GM12864 (cell line): ENCODE measurements around the gene HOXC12.

Experiments
- DNase-seq: peaks from one replicate; pipeline ENCODE4 v3.0.0-alpha.2; 2011; ENCODE audit warnings: low read depth
- H3K4me3 ChIP-seq: 2 replicates; pipeline ENCODE4 v1.5.1; 2011; ENCODE audit warnings: mild to moderate bottlenecking, low read depth, low read length, control low read depth
- TF ChIP-seq, protein P1 (sequence below): IDR thresholded peaks from 2 replicates; pipeline ENCODE4 v1.5.1; 2011; ENCODE audit warnings: low read depth, mild to moderate bottlenecking, moderate library complexity, low read length, control low read depth, inconsistent platforms; ENCODE audit errors: missing control alignments

HOXC12 gene

DNA sequence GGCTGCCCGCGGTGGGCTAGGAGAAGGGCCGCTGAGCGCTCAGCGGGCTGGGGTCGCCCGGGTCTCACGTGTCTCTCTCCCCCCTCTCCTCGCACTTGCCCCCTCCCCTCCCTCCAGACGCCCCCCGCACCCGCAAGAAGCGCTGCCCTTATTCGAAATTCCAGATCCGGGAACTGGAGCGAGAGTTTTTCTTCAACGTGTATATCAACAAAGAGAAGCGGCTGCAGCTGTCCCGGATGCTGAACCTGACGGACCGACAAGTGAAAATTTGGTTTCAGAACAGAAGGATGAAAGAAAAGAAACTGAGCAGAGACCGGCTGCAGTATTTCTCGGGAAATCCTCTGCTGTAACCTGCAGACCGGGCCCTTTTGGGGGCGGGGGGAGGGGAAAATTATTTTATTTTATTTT lies 20.4 kb downstream of the HOXC12 start:
- no peak overlapping the region for H3K4me3 ChIP-seq
- no peak for DNase-seq
- TF ChIP-seq, protein P1, sequence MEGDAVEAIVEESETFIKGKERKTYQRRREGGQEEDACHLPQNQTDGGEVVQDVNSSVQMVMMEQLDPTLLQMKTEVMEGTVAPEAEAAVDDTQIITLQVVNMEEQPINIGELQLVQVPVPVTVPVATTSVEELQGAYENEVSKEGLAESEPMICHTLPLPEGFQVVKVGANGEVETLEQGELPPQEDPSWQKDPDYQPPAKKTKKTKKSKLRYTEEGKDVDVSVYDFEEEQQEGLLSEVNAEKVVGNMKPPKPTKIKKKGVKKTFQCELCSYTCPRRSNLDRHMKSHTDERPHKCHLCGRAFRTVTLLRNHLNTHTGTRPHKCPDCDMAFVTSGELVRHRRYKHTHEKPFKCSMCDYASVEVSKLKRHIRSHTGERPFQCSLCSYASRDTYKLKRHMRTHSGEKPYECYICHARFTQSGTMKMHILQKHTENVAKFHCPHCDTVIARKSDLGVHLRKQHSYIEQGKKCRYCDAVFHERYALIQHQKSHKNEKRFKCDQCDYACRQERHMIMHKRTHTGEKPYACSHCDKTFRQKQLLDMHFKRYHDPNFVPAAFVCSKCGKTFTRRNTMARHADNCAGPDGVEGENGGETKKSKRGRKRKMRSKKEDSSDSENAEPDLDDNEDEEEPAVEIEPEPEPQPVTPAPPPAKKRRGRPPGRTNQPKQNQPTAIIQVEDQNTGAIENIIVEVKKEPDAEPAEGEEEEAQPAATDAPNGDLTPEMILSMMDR: no peak

DNA sequence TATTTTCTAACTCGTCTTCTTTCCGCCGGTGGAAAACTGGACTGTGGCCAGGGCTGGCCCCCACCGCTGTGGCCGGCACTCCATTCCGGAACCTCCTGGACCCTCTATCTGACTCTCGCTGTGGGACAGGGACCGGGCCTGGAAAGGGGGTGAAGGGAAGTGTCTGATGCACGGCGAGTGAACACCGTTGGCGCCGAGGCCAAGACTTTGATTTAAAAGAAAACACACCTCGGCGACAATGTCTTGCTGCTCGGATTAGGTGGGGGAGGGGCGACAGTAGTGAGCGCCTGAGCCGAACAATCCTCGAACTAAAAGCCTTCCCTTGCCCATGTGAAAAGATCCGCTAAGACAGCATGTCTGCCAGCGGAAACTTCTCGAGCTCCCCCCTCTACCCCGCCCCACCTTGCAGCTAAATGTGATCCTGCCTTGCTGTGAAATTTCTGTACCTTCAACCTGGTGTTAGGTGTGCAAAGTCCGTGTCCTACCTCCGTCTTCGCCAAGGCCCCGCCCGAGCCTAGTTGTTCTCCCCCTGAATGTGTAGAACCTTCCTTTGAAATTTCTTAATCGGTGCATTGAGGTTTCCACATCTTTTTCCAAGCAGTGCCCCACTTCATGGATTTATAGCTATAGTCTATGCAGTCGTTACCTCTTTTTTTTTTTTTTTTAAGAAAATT lies 20.9 kb downstream of the HOXC12 start:
- TF ChIP-seq, protein P1: no peak
- H3K4me3 ChIP-seq: no peak overlapping the region
- DNase-seq: no peak

DNA sequence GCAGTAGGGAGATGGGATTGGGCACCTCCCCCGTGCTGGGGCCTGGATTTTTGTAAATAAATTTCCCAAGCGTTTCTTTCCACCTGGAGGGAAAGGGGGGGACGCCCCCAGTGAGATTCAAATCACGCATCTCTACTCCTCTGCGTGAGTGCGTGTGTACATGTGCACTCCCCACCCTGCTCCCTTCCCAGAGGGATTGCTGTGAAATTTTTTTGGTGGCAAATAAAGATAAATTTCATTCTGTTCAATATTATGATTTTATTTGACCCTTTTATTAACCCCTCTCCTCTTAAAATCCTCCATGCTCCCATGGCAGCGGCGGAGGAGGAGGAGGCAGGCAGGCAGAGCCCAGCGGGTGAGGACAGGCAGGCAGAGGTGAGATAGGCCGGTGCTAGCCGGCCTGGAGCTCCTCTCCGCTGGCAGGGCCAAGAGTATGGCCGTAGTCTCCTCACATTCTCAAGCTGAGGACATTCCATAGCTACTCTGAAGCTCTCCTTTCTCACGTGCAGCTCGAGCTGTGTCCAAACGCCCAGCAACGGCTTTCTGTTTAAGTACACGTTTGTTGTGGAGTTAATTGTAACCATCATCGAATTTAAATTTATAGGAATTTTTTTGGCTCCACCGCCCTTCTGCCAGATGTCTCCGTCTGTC lies 21.6 kb downstream of the HOXC12 start:
- TF ChIP-seq, protein P1: no peak
- no peak overlapping the region for H3K4me3 ChIP-seq
- no peak for DNase-seq

DNA sequence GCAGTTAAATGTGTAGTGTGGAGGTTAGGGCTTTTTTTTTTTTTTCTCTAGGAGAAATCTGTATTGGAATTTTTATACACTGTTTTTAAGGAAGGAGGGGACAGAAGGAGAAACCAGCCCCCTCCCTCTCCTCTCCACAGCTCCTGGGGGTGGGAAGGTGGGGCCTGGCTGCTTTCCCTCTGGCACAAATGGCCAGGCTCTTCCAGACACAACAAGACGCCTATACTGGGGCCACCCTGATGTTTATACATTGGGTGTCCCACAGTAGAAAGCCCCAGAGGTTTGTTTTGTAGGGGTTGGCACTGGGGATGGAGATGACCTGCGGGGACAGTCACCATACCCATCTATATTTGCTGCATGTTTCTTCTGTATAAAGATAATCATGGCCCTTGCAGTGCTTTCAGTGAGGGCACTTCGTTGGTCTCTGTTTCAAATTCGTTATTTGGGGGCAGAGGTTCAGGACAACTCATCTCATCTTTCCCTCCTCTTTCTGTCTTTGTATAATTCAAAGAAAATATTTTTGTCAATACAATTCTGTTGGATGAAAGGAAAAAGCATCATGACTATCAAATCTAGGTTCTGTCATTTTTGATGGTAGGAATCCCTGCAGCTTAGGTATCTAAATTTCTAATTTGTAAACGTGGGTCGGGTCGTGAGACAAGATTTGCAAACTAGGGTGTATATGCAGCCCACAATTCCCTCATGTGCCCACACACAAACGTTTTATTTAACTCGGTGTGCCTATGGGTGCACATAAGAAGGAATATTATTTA lies 22.3 kb downstream of the HOXC12 start:
- no peak for DNase-seq
- TF ChIP-seq, protein P1: no peak
- no peak overlapping the region for H3K4me3 ChIP-seq

DNA sequence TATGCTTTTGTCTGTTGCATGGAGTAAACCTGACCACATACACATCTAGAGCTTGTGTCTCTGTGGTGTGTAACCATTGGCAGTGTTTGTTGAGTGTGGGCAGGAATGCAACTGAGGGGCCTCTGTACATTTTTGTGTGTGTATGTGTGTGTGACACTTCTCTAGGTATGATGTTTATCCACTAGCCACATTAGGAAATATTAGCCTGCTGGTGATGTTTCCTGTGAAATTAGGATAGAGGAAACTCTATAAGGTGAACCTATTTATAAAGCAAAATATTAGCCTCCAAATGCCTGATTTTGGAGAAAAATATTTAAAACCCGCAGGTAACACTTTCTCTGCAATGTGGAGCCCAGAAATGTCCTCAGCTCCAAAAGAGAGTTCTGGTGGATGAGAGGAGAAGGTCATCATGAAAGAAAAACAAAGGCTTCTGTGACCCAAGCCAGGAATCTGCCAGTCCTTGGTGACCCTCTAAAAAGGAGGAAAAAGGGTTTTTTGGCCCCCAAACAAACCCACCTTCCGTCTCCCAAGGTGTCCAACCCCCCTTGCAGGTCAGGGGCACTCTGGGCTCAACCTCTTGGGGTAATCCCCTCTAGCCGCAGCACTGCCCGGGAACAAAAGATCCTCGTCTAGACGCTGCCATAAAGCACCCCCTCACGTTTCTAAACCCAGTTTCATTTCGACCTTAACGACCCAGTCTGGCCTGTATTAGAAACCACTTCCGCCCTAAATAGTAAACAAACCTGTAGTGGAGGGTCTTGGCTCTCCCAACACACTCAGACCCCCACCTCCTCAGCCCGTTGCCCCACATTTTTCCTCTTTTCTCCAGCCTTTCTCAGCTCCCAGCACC lies 23.1 kb downstream of the HOXC12 start:
- TF ChIP-seq, protein P1: no peak
- no peak overlapping the region for H3K4me3 ChIP-seq
- no peak for DNase-seq

DNA sequence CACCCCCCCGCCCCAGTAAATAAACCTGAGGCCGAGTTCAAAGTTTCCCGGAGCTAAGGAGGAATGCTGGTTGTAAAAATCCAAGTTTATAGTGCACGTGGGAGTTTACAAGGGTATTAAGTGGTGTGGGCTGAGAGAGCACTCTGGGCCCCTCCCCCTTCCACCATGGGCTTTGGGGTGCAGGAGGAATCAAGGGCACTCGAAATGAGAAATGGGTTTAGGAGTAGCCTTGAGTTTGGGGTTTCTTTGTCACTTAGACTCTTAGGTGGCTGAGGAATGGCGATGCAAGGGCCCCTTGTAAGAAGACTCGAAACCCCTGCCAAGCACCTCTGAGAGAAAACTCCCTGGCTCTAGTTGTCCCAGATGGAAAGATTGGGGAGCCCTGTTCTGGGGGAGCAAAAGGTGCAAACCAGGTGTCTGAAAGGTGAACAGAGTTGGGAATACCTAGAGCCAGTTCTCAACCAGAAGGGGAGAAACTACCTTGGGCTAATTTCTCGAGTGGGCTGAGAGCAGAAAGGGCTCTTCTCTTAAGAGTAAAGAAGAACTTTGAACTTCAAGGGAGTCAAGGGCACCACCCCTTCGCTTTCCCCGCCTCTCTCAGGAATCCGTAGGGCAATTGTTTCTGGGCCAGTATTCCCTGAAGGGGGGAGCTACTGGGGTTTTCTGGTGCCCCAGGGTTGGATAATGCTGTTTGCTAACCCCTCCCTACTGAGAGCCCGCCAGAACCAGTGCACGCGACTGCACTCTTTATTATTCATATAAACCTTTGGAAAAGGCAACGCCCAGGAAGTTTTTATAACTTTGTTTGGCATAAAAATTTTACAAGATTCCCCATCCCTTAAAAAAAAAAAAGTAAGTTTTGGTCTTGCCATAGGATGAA lies 24.0 kb downstream of the HOXC12 start:
- DNase-seq: no peak
- no peak overlapping the region for H3K4me3 ChIP-seq
- TF ChIP-seq, protein P1: no peak
